Activated naive CD4-positive, alpha-beta T cell treated with anti-CD3 and anti-CD28 coated beads, Interleukin-2, amount 50 U/mL, for 72 hours (primary cell): Measurements from ENCODE around the gene EDDM13. TPM values are rescaled to one million over a fixed set of nuclear protein-coding genes. Genes with fewer than 3 reads are reported as not detected.
"Not testable (repeated sequence)": the region's sequence is repeated elsewhere in the genome, so short reads cannot be mapped to it uniquely, and the experiment has no call there.

Experiments
- ATAC-seq, 2 donors: fragments of 150-1000 bp; cut with Tn5 transposase; 2 replicates each; pipeline ENCODE4 v1.10.0; 2021; ENCODE audit warnings: mild to moderate bottlenecking in 2 of 2, moderate library complexity in 2 of 2
- DNase-seq, 2 donors: peaks; one replicate each; pipeline ENCODE4 v3.0.0; 2021 to 2022; ENCODE audit warnings: low spot score in 2 of 2
- H3K27ac Mint-ChIP-seq, 2 donors: one replicate each; pipeline ENCODE4 v1.8.0; 2022; ENCODE audit warnings: mild to moderate bottlenecking in 2 of 2, mixed read lengths in 2 of 2
- H3K36me3 Mint-ChIP-seq, 2 donors: one replicate each; pipeline ENCODE4 v1.8.0; 2022; ENCODE audit warnings: mixed read lengths in 2 of 2
- H3K9me3 Mint-ChIP-seq, 2 donors: one replicate each; pipeline ENCODE4 v1.8.0; 2022; ENCODE audit warnings: mixed read lengths in 2 of 2
- total RNA-seq, 2 donors: library from RNA; stranded (reverse); gene quantifications; one replicate each; pipeline ENCODE4 v1.2.3, GENCODE V29; 2022

The EDDM13 gene
- total RNA-seq, 2 donors from 2014 or later = 1.2 to 2.0 TPM

DNA sequence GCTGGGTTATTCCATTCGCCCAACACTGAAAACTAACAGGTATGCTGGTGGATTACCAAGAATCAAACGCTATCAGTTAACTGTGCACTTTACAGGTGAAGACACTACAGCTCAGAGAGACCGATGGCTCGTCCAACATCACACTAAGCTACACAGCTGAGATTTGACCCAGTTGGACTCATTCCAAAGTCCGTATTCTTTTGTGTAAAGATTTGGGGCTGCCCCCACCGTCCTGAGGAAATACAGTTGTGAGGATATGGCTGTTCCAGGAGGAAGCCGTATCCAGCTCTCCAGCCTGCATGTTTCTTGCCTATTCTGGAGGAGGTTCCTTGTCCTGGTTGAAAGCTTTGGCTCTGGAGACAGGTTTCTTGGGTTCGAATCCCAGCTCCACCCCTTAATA, 37.9 kb downstream of the EDDM13 start:
- peaks cover 22 to 40% of the 10 kb centered on the region in 2 donors for H3K36me3 Mint-ChIP-seq
- no peak for DNase-seq
- ATAC-seq = no peak
- H3K9me3 Mint-ChIP-seq = peaks cover 0 to 2% of the 10 kb centered on the region in 2 donors
- no peak overlapping the region for H3K27ac Mint-ChIP-seq

DNA sequence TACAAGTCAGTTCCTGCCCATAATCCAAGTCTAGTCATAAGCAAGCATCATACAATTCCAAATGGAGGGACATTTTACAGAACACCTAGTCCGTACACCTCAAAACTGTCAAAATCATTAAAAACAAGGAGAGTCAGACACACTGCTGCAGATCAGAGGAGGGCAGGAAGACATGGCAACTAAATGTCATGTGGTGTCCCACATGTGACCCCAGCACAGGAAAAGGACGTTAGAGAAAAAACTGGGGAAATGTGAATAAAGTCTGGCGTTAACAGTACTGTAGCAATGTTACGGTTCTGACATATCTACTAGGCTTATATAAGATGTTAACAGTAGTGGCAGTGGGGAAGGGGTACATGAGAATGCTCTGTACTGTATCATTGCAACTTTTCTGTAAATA, 39.8 kb downstream of the EDDM13 start:
- Mint-ChIP-seq H3K36me3 (peaks cover 22 to 40% of the 10 kb centered on the region in 2 donors), H3K27ac (peak overlapping the region in 1 of 2 donors; percentile 5), H3K9me3 (peaks cover 0 to 2% of the 10 kb centered on the region in 2 donors)
- DNase-seq (no peak), ATAC-seq (no peak)

DNA sequence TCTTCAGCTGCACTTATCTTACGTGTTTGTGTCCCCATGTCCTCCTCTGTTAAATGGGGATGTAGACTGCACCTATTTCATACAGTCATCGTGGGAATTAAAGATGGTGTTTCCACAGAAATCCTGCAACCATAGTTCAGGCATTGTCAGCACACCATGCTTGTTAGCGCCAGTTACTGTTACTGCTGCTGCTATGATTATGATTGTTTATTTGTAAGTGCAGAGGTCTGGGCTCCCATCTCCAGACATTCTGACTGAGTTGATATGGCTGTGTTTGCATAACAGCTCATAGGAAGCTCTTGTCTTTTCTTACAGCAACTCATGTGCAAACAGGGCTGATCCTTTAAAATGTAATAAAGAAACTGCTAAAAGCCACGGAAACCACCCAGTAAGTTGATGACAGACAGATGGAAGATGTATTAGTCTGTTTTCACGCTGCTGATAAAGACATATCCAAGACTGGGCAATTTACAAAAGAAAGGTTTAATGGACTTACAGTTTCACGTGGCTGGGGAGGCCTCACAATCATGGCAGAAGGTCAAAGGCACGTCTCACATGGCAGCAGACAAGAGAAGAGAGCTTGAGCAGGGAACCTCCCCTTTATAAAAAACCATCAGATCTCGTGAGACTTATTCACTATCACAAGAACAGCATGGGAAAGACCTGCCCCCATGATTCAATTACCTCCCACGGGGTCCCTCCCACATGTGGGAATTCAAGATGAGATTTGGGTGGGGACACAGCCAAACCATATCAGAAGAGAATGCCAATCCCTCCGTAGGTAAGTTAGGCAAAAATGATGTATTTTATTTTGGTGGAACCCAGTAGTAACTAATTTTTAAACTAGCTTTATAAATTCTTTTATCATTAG, 40.5 kb downstream of the EDDM13 start:
- ATAC-seq (no peak), DNase-seq (no peak)

DNA sequence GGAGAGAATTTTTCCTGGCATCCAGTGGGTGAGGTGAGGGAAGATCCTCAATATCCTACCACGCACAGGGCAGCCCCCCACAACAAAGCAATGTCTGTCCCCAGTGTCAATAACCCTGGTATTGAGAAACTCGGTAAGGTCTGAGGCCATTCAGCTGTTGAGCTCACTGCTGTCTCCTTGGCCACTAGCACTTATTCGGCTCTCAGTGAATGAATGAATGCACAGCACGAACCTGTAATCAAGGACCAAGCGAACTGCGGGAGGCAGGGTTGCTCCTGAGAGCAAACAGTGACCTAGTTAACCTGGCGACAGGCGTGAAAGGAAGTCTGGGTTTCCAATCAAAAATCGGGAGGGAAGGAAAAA, 41.5 kb downstream of the EDDM13 start:
- peak in 1 of 2 donors; percentile 20 for ATAC-seq
- H3K9me3 Mint-ChIP-seq = peaks cover 0 to 2% of the 10 kb centered on the region in 2 donors
- H3K27ac Mint-ChIP-seq = peak overlapping the region; percentile 98 to 100
- no peak for DNase-seq
- H3K36me3 Mint-ChIP-seq = peaks cover 18 to 33% of the 10 kb centered on the region in 2 donors

More for the DNA sequence above, 40.5 kb downstream of the EDDM13 start:
- Mint-ChIP-seq H3K27ac (peak overlapping the region; percentile 98 to 100), H3K36me3 (peaks cover 22 to 40% of the 10 kb centered on the region in 2 donors), H3K9me3 (peaks cover 0 to 2% of the 10 kb centered on the region in 2 donors)

DNA sequence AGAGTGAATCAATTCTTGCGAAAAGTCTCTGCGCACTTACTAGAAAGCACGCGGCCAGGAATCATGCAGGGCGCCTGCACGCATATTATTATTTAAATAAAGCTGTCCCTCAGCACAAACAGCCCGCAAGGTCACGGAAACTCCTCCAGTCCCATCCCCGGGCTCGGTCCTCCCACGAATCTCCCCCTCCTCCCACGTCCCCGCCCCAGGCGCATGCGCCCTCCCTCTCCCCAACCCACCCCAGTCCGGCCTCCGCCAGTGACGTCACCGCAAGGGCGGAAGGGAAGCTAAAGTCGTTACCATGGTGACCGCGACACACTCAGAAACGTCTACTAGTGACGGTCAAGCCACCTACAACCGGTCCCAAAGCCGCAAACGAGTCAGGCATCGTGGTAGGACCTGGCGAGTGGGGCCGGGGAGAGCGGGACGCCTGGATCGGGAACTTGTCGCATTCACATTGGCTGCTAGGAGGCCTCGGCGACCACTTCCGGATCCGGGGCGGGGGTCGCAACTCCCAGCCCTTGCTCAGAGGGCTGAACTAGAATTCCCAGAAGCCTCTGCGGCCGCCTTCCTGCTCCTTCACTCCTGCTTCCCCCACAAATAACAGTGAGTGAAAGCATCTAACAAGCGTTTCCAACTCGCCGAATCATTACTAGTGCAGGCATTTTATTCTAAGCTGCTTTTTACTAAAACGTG, 42.0 kb downstream of the EDDM13 start, which contains the start of gene ZSCAN5A:
Gene ZSCAN5A, minus strand, starts transcription at position 459 of the 696 bp plus-strand sequence. CDS start 89,793 bp downstream, outside the sequence.
- DNase-seq = peak; percentile 93 to 97
- peaks cover 18 to 32% of the 10 kb centered on the region in 2 donors for H3K36me3 Mint-ChIP-seq

DNA sequence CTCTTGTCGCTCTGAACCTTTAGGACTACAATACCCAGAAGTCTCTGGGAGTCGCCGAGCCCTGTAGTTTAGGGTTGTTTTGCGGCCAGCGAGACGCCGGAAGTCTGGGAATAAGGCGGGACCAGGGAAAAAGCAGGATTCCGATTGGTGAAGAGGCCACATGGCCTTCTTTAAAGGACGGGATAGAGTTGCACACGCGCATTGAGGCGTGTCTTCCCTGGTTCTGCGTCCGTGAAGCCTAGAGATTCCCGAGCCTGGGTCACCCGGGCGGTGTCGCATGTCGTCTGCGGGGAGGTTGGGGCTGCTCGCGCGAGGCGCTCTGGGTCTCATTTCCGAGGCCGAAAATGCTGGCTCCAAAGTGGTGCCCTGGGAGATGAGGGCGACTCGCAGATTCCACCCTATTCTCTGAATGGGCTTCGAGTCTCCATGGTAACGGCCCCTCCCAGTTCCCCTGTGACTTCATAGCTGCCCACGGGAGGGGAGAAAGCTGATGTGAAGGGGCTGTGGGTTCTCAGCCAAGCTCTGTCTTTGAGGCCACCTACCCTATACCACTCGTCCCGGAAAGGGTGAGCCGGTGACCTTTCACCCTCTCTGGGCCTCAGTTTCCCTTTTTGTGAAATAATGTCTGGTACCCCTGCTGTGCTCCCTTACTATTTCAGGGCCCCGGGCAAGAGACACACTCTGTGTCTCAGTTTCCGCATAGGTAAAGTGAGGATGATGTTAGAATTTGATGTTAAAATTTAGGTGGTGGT, 42.7 kb downstream of the EDDM13 start:
- DNase-seq = peak; percentile 84 to 89
- Mint-ChIP-seq H3K36me3 (peaks cover 14 to 32% of the 10 kb centered on the region in 2 donors), H3K9me3 (peaks cover 0 to 2% of the 10 kb centered on the region in 2 donors), H3K27ac (peak overlapping the region; percentile 98 to 100)
- peak; percentile 79 to 86 for ATAC-seq

More for the DNA sequence above, 42.0 kb downstream of the EDDM13 start, which contains the start of gene ZSCAN5A:
- Mint-ChIP-seq H3K9me3 (peaks cover 0 to 2% of the 10 kb centered on the region in 2 donors), H3K27ac (peak within 1 kb of the TSS; percentile 98 to 100)
- peak; percentile 81 to 84 for ATAC-seq

DNA sequence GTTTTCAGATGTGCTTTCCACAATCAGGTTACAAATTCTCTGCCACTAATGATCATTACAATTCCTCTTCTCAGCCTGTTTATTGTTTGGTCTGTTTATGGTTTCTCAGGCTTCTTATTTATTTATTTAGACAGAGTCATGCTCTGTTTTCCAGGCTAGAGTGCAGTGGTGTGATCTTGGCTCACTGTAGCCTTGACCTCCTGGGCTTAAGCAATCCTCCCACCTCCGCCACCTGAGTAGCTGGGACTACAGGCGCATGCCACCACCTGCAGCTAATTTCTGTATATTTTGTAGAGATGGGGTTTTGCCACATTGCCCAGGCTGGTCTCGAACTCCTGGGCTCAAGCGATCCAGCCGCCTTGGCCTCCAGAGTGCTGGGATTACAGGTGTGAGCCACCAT, 44.2 kb downstream of the EDDM13 start:
- Mint-ChIP-seq H3K27ac (no peak overlapping the region), H3K9me3 (peaks cover 0 to 2% of the 10 kb centered on the region in 2 donors), H3K36me3 (peaks cover 12 to 21% of the 10 kb centered on the region in 2 donors)
- DNase-seq (no peak), ATAC-seq (no peak)

DNA sequence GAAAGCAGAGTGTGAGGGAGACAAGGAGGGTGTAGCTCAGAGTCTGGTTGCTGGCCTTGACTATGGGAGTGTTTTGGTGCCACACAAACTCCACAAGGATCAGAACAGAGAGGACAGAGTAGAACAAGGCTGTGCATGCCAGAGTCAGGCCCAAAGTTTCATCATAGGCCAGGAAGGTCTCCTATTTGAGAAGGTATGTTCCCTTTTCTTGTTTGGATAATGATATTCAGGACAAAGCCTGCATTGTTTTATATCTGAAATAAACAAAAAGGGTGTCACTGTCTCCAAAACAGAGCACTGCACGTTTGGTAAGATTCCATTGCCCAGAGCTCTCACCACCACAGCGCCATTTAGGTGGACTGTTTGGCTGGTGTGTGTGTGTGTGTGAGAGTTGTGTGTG, 45.2 kb downstream of the EDDM13 start:
- H3K9me3 Mint-ChIP-seq = peaks cover 0 to 2% of the 10 kb centered on the region in 2 donors
- ATAC-seq (no peak), DNase-seq (no peak)
- H3K27ac Mint-ChIP-seq = no peak overlapping the region
- peaks cover 11 to 12% of the 10 kb centered on the region in 2 donors for H3K36me3 Mint-ChIP-seq

DNA sequence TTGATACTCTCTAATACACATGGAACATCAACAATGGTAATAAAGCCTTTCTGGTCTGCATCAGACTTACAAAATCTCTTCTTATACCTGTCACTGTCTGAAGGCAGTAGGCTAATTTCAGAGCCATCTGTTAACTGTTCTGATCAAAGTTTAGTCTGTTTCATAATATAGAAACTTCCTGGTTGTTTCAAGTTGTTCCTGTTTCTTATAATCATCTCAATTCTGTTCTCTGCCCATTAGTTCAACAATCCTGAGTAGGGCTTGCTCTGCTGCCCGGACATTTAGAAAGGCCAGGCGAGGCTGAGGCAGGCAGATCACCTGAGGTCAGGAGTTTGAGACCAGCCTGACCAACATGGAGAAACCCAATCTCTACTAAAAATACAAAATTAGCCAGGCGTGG, 47.4 kb downstream of the EDDM13 start:
- Mint-ChIP-seq H3K36me3 (no peaks in the 10 kb centered on the region), H3K9me3 (peaks cover 0 to 5% of the 10 kb centered on the region in 2 donors), H3K27ac (no peak overlapping the region)
- ATAC-seq (no peak), DNase-seq (no peak)

DNA sequence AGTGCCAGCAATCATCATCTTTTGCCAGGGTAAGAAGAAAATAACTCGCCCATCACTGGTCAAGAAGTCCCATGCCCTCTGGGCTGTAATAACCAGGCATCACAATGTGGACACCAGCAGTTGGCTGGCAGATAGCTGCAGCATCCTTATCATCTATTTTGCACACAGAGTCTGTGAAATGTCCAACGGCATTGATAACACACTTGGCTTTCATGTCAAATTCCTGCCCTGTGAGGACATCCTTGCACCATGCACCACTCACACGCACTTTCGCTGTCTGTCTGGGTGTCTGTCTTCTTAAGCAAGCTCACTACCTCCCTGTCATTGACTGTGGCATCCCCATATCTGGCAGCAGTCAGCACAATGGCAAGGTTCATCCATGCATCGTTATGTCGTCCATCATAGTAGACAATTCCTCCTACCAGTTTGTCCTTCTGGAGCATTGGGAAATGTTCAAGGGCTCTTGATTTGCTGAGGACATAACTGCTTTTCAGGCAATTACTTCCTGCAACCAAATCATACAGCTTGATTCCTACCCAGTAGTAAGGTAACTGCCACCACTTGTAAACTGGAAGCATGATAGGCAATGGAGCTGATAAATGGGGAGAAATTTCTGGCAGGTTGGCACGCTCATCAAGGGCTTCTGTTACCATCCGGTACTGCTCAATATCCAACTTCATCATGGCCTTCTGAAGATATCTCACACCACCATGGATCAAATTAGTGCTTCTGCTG, 48.9 kb downstream of the EDDM13 start:
- no peak for DNase-seq
- Mint-ChIP-seq H3K27ac (no peak overlapping the region), H3K9me3 (peaks cover 0 to 5% of the 10 kb centered on the region in 2 donors), H3K36me3 (no peaks in the 10 kb centered on the region)
- ATAC-seq = no peak

DNA sequence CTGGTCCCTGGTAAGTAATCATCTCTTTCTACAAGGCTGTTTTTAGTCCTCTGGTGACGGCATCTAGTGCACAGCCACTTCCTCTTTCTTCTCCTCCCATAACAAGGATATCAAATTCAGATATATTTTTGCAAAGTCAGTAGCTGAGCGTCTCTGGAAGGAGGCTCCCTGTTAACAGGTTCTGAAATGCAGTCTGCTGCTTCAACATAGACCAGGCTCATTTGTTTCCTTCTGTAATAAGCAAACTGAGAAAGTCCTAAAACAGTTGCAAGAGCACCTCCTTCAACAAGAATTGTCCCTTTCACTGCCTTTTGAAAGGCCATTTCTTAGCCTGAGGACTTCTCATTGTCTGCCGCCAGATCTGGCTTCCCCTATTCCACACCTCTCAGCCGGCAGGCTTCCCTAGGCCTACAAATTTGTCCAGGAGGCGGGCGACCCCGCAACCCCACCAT, 49.5 kb downstream of the EDDM13 start:
- Mint-ChIP-seq H3K27ac (peak overlapping the region in 1 of 2 donors; percentile 45), H3K36me3 (no peaks in the 10 kb centered on the region), H3K9me3 (peaks cover 0 to 5% of the 10 kb centered on the region in 2 donors)
- DNase-seq = no peak
- no peak for ATAC-seq

DNA sequence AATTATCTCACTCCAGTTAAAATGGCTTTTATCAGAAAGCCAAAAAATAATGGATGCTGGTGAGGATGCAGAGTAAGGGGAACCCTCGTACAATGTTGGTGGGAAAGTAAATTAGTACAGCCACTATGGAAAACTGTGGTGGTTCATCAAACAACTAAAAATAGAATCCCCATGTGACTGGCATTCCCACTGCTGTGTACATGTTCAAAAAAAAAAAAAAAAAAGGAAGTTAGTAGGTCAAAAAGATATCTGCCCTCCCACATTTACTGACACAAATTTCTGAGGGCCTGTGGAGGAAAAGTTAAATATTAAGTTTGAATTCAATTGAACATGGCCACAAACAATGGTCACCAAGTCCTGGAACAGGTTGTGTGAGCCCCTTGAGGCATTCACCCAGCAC, 51.9 kb downstream of the EDDM13 start:
- ATAC-seq (no peak), DNase-seq (no peak)
- peaks cover 0 to 5% of the 10 kb centered on the region in 2 donors for H3K9me3 Mint-ChIP-seq
- H3K36me3 Mint-ChIP-seq = no peaks in the 10 kb centered on the region
- H3K27ac Mint-ChIP-seq = no peak overlapping the region

DNA sequence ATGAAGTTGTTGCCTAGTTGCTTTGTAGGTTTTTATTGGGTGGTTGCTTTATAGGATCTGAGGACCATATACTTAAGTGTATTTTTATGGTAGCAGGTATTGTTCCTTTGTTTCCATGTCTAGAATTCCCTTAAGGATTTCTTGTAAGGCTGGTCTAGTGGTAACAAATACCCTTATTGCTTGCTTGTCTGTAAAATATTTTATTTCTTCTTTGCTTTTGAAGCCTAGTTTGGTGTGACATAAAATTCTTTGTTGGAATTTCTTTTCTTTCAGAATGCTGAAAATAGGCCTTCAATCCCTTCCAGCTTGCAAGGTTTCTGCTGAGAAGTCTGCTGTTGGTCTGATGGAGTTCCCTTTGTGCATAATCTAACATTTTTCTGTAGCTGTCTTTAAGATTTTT, 60.1 kb downstream of the EDDM13 start:
- ATAC-seq = no peak
- no peak for DNase-seq
- peaks cover 0 to 7% of the 10 kb centered on the region in 2 donors for H3K9me3 Mint-ChIP-seq
- H3K36me3 Mint-ChIP-seq = peaks cover 0 to 24% of the 10 kb centered on the region in 2 donors
- no peak overlapping the region for H3K27ac Mint-ChIP-seq

DNA sequence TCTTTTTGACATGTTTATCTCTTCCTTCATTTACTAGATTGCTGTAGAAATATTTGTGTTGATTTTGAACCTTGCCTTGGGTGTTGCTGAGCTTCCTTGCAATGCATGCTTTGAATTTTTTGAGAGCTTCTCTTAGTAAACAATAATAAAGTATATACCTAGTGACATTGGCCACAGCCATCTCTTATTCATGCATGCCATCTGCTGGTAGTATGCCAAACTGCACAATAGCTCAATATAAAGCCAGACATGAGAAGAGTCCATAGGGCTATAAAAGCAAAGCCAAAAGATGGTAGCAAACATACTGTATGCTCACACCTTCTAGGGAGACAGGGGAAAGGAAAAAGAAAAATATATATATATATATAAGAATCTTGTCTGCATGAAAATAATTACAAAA, 61.0 kb downstream of the EDDM13 start:
- DNase-seq = peak in 1 of 2 donors; percentile 45
- H3K9me3 Mint-ChIP-seq = peaks cover 0 to 7% of the 10 kb centered on the region in 2 donors
- ATAC-seq = peak in 1 of 2 donors; percentile 58
- H3K36me3 Mint-ChIP-seq = peaks cover 0 to 24% of the 10 kb centered on the region in 2 donors
- H3K27ac Mint-ChIP-seq = no peak overlapping the region

DNA sequence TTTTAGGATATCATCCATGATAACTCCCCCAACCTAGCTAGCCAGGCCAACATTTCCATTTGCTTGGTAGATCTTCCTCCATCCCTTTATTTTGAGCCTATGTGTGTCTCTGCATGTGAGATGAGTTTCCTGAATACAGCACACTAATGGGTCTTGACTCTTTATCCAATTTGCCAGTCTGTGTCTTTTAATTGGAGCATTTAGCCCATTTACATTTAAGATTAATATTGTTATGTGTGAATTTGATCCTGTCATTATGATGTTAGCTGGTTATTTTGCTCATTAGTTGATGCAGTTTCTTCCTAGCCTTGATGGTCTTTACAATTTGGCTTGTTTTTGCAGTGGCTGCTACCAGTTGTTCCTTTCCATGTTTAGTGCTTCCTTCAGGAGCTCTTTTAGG, 62.8 kb downstream of the EDDM13 start:
- not testable (repeated sequence) for H3K9me3 Mint-ChIP-seq, ATAC-seq, H3K27ac Mint-ChIP-seq, DNase-seq
- H3K36me3 Mint-ChIP-seq = peaks cover 4 to 28% of the 10 kb centered on the region in 2 donors

DNA sequence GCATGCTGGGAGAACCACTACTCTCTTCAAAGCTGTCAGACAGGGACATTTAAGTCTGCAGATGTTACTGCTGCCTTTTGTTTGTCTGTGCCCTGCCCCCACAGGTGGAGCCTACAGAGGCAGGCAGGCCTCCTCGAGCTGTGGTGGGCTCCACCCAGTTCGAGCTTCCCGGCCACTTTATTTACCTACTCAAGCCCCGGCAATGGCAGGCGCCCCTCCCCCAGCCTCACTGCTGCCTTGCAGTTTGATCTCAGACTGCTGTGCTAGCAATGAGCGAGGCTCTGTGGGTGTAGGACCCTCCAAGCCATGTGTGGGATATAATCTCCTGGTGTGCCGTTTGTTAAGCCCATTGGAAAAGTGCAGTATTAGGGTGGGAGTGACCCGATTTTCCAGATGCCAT, 64.5 kb downstream of the EDDM13 start:
- not testable (repeated sequence) for ATAC-seq, H3K27ac Mint-ChIP-seq, H3K9me3 Mint-ChIP-seq, DNase-seq
- peaks cover 5 to 34% of the 10 kb centered on the region in 2 donors for H3K36me3 Mint-ChIP-seq
